Measurements from ENCODE around the gene TRAPPC2L. TPM values are rescaled to one million over a fixed set of nuclear protein-coding genes. Genes with fewer than 3 reads are reported as not detected.

Gene TRAPPC2L
- total and polyA plus RNA-seq, 12 donors: 37.5 to 63.3 (median 50.9) TPM

DNA sequence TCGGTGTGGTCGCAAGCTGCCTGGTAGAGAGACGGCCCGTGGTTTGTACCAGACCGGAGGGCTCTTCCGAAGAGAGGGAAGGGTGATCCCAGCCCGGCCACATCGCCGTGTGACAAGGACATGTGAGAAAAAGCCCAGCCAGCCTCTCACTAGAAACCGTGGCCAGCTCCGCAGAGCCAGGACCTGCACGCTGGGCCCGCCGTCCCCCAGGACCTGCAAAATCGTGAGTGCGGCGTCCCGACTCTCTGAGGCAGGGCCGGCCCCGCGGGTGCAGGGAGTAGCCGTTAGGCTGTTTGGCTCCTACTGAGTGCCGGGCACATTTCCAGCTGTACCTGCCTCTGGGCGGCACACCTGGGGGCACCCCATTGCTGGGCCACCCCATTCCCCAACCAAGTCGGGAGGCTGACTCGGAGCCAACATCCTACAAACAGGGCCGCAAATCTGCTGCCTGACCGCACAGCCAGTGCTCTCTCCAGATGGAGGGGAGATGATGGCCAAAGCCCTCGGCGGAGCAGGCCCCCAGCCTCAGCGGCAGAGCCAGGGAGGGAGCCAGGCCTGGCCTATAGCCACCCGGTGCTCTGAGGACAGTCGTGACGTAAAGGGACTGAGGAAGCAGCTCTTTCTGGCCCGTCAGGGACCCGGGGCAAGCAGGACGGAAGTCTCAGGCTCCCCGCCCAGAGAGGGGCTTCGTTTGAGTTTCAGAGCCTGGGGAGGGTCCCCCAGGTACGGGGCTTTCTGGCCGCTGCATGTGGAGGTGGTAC, 43.2 kb downstream of the TRAPPC2L start:
- H3K9me3 ChIP-seq: no peaks in the 10 kb centered on the region
- WGBS, 2 donors: 87 to 90% methylated on average over 41 of the region's 41 CpGs
- intact Hi-C loops (cut with DNase I): no loop called here
- ATAC-seq (no peak), DNase-seq (no peak)
- no peak for TF ChIP-seq CTCF (IDR thresholded peaks at IDR 0.05)
- H3K36me3 ChIP-seq: peaks cover 0 to 61% (median 0%) of the 10 kb centered on the region in 9 donors
- no peak overlapping the region for H3K4me3 ChIP-seq
- H3K27ac ChIP-seq: no peak overlapping the region
- peaks cover 0 to 12% (median 3%) of the 10 kb centered on the region in 9 donors for H3K4me1 ChIP-seq
- no peaks in the 10 kb centered on the region for H3K27me3 ChIP-seq

DNA sequence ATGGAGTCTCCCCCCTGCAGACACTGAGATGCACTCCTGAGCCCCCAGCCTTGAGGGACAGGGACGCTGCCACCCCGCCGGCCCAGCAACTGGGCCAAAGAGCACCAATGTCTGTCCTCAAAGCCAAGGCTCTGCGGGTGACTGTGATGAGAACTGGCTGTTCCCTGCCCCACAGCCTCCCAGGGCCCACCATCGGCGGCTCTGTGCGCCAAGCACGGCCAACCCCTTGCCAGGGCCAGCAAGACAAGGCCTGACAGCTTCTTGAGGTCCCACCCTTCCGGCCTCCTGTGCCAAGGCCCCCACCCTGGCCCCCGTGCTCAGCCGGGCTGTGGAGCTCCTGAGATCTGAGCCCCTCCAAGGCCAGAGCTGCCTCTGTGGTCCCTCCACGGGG, 43.7 kb downstream of the TRAPPC2L start:
- Histone ChIP-seq H3K4me1 (peaks cover 0 to 15% (median 4%) of the 10 kb centered on the region in 9 donors), H3K27ac (no peak overlapping the region), H3K4me3 (no peak overlapping the region), H3K27me3 (no peaks in the 10 kb centered on the region), H3K36me3 (peaks cover 0 to 56% (median 0%) of the 10 kb centered on the region in 9 donors), H3K9me3 (no peaks in the 10 kb centered on the region)
- intact Hi-C loops (cut with DNase I): no loop called here
- 84 to 92% methylated on average over 12 of the region's 12 CpGs for WGBS, 2 donors
- ATAC-seq: no peak
- DNase-seq: no peak
- no peak for TF ChIP-seq CTCF (IDR thresholded peaks at IDR 0.05)

DNA sequence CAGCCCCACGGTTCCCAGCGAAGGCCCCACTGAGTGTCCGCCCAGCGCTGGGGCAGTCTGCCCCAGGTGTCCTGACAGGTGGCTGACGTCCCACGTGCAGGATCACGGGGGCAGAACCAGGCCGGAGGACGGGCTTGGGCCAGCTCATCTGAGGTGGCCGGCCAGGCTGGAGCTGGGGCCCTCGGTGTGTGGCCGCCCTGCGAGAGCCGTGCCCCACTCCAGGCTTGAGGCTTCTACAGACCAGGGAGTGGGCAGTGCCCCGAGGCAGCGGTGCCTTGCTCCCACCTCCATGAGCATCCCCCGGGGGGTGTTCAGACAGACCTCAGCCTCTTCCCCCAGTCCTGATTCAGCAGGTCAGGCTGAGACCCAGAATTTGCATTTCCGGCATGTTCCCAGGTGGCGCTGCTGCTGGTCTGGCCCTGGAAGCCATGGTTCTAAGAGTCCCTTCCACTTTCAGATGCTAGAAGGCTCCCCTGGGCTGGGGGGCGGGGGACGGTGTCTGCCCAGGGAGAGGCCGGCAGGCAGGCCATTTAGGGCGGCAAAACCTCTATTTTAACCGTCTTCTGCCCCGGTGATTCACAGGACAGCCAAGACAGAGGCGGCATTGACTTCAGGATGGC, 44.9 kb downstream of the TRAPPC2L start:
- no peak for ATAC-seq
- 80 to 86% methylated on average over 26 of the region's 26 CpGs for WGBS, 2 donors
- intact Hi-C loops (cut with DNase I): no loop called here
- no peak overlapping the region for H3K27ac ChIP-seq
- no peak for DNase-seq
- no peaks in the 10 kb centered on the region for H3K9me3 ChIP-seq
- peaks cover 0 to 27% (median 5%) of the 10 kb centered on the region in 9 donors for H3K4me1 ChIP-seq
- peaks cover 0 to 44% (median 0%) of the 10 kb centered on the region in 9 donors for H3K36me3 ChIP-seq
- TF ChIP-seq CTCF (IDR thresholded peaks at IDR 0.05): no peak
- no peaks in the 10 kb centered on the region for H3K27me3 ChIP-seq
- H3K4me3 ChIP-seq: no peak overlapping the region

- no peaks in the 10 kb centered on the region for H3K9me3 ChIP-seq
- H3K27ac ChIP-seq: no peak overlapping the region
- no peak overlapping the region for H3K4me3 ChIP-seq
- DNase-seq (no peak), ATAC-seq (no peak)
- no peak for TF ChIP-seq CTCF (IDR thresholded peaks at IDR 0.05)
- WGBS, 2 donors: 83 to 88% methylated on average over 16 of the region's 16 CpGs
- no peaks in the 10 kb centered on the region for H3K27me3 ChIP-seq
- H3K36me3 ChIP-seq: peaks cover 0 to 35% (median 0%) of the 10 kb centered on the region in 9 donors
- peaks cover 0 to 36% (median 12%) of the 10 kb centered on the region in 9 donors for H3K4me1 ChIP-seq
- intact Hi-C loops (cut with DNase I): no loop called here
Observed at GRCh38 chr16:88902744-88903143, 45.8 kb downstream of the TRAPPC2L start.

All from heart right ventricle (tissue), 16 donors.